Measurements from ENCODE around the gene STMP1.
A peak's percentile ranks its signal among the peaks of the same experiment; 100 is the strongest.

The STMP1 gene

GRCh38 chr7:135647755-135648154 is 14.6 kb upstream of the STMP1 start:
- CTCF ChIA-PET = interaction anchor here (1.7 to 14.1 kb wide), 5 partner anchors 12 to 370 kb away, joined by 3 to 346 read pairs (median 139); partner anchors contain the start of gene STMP1
- POLR2A ChIA-PET = no interaction called here

DNA sequence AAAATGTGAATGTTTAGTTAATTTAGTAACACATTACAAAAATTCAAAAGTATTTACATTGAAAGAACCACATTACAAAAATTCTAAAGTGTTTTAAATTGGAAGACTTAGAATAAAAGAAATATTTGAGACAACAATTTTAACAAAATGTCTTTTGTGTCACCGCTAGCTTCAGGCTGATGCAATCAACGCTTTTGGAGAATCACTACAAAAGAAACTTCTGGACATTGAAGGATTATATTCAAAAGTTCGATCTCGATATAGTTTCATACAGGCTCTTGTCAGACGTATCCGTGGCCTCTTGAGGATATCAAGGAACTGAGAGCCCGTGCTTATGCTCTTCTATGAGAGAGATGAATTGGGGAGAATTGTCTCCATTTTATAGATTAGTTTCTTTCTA is 14.1 kb upstream of the STMP1 start:
- ChIA-PET POLR2A (no interaction called here), CTCF (interaction anchor here (1.9 to 14.1 kb wide), 4 partner anchors 12 to 371 kb away, joined by 4 to 346 read pairs (median 229); partner anchors contain the start of gene STMP1)
- TF ChIP-seq, protein P1, sequence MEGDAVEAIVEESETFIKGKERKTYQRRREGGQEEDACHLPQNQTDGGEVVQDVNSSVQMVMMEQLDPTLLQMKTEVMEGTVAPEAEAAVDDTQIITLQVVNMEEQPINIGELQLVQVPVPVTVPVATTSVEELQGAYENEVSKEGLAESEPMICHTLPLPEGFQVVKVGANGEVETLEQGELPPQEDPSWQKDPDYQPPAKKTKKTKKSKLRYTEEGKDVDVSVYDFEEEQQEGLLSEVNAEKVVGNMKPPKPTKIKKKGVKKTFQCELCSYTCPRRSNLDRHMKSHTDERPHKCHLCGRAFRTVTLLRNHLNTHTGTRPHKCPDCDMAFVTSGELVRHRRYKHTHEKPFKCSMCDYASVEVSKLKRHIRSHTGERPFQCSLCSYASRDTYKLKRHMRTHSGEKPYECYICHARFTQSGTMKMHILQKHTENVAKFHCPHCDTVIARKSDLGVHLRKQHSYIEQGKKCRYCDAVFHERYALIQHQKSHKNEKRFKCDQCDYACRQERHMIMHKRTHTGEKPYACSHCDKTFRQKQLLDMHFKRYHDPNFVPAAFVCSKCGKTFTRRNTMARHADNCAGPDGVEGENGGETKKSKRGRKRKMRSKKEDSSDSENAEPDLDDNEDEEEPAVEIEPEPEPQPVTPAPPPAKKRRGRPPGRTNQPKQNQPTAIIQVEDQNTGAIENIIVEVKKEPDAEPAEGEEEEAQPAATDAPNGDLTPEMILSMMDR (IDR thresholded peaks at IDR 0.05; ENCODE audit: insufficient read depth, low read length, missing control alignments) = no peak
- no peak for DNase-seq (ENCODE audit: low read depth, low spot score)
- H3K4me3 ChIP-seq (ENCODE audit: low read depth, low read length) = no peak overlapping the region

More at GRCh38 chr7:135647755-135648154, 14.6 kb upstream of the STMP1 start:
- TF ChIP-seq, protein P1 (IDR thresholded peaks at IDR 0.05; ENCODE audit: insufficient read depth, low read length, missing control alignments) = no peak
- H3K4me3 ChIP-seq (ENCODE audit: low read depth, low read length) = no peak overlapping the region
- DNase-seq (ENCODE audit: low read depth, low spot score) = no peak

DNA sequence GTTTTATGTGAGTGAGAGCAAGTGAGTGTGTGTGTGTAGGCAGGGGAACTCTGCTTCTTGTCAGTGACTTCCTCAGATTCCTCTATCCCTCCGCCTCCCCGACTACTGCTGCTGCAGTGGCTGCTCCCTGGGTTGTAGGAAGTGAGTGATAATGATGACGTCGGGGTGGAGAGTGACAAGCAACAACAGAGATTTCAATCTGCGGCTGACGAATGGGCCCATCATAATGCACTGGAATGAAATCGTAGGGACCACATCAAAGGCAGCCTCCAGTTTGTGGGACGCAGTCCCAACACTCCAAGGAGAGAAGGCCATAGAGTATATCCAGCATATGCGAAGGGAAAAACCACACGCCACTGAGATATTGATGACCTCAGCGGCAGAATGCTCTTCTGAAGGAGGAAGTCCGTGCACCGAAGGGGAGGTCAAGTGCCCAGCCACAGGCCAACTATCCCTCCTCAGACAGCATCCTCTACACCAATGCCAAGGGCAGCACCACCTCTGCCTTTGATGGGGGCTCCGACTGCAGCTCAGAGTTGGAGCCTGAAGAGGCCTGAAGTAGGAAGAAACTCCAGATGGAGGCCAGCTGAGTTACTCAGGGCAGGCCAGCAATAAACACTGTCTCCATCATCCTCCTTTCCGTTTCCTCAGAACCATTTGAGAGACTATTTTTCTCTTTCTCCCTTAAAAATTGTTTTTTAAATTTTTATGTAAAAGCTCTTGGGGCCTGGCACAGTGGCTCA is 11.3 kb upstream of the STMP1 start:
- peak; percentile 51 for DNase-seq (ENCODE audit: low read depth, low spot score)
- CTCF ChIA-PET = interaction anchor here (0.6 to 14.1 kb wide), 7 partner anchors 9 to 373 kb away, joined by 3 to 346 read pairs (median 4); partner anchors contain the start of gene STMP1
- POLR2A ChIA-PET = interaction anchor here (1.5 kb wide), 1 partner anchor 12 kb away, joined by 5 read pairs; the partner anchor contains the start of gene STMP1
- no peak overlapping the region; the same call in 1 of the 2 replicates for H3K4me3 ChIP-seq (ENCODE audit: low read depth, low read length)
- TF ChIP-seq, protein P1 (IDR thresholded peaks at IDR 0.05; ENCODE audit: insufficient read depth, low read length, missing control alignments) = no peak

DNA sequence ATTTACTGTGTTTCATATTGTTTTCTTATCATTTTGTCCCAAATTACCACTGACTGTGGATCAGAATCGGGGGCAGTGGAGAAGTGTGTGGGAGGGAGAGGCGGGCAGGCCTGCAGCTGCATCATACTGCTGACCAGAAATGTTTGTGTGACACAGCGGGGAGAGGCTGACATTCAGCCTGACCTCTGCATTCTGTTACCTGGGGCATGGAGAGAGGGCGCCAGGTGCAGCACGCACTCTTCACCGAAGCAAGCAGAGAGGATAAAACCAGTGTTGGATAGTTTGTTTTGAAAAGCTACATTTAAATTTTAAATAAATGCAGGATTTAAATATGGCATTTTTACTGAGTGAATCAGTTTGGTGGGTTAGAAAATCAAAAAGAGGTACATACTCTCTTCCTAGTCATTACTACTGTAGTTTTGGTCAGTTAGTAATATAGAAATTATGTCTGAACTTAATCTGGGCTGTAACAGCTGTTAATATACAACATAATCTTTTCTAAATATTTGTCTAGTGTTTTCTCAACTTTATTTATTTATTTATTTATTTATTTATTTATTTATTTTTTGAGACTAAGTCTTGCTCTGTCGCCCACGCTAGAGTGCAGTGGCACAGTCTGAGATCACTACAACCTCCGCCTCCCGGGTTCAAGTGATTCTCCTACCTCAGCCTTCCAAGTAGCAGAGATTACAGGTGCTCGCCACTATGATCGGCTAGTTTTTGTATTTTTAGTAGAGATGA is 8.8 kb upstream of the STMP1 start:
- no peak overlapping the region for H3K4me3 ChIP-seq (ENCODE audit: low read depth, low read length)
- no peak for DNase-seq (ENCODE audit: low read depth, low spot score)
- ChIA-PET CTCF (interaction anchor here (0.8 to 14.1 kb wide), 5 partner anchors 8 to 376 kb away, joined by 3 to 346 read pairs (median 5); partner anchors contain the start of gene STMP1), POLR2A (no interaction called here)
- TF ChIP-seq, protein P1 (IDR thresholded peaks at IDR 0.05; ENCODE audit: insufficient read depth, low read length, missing control alignments) = no peak

DNA sequence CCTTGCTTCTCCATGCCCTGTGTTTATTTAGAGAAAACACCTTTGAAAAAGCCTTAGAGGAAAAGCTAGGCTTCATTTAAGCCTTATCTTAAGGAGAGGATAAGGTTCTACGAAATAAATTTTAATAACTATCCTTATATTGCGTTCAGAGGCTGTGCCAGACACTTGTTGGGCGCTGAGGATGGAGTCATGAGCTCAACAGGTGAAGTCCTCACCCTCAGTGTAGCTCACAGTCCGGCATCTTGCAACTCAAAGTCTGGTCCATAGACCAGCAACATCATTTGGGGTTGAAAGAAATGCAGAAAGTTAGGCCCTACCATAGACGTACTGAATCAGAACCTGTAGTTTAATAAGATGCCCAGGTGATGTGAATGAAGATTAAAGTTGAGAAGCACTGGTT is 3.8 kb upstream of the STMP1 start:
- DNase-seq (ENCODE audit: low read depth, low spot score) = no peak
- TF ChIP-seq, protein P1 (IDR thresholded peaks at IDR 0.05; ENCODE audit: insufficient read depth, low read length, missing control alignments) = no peak
- H3K4me3 ChIP-seq (ENCODE audit: low read depth, low read length) = no peak overlapping the region
- ChIA-PET CTCF (interaction anchor here (1.6 to 10.9 kb wide), 3 partner anchors 10 to 377 kb away, joined by 3 to 139 read pairs (median 24); no protein-coding TSS in a partner anchor), POLR2A (no interaction called here)
